H1 (cell line): Measurements from ENCODE around the gene EEF1AKMT3. TPM values are rescaled to one million over a fixed set of nuclear protein-coding genes. Genes with fewer than 3 reads are reported as not detected.
A peak's percentile ranks its signal among the peaks of the same experiment; 100 is the strongest.

Experiments
- ASH2L ChIP-seq: fragments of 200-600, 300-600 bp; sonication (generic); IDR thresholded peaks from one replicate; pipeline ENCODE4 v1.7.1; 2017; ENCODE audit warnings: low read length
- GTF2F1 ChIP-seq: IDR thresholded peaks from 2 replicates; pipeline ENCODE4 v1.6.1; 2012; ENCODE audit warnings: low read depth, low read length, improper control_type of control experiment, borderline replicate concordance
- KDM5A ChIP-seq: fragments of 200-600 bp; IDR thresholded peaks from 2 replicates; pipeline ENCODE4 v1.7.1; 2012; ENCODE audit warnings: mild to moderate bottlenecking, low read length, inconsistent platforms, mixed read lengths
- PHF8 ChIP-seq: fragments of 200-600 bp; sonication (generic); conservative IDR thresholded peaks from 2 replicates; pipeline ENCODE4 v1.7.1; 2012; ENCODE audit warnings: low read depth, mild to moderate bottlenecking, inconsistent platforms, low read length, moderate library complexity
- SIN3A ChIP-seq, 2 experiments: IDR thresholded peaks in 1 of 2; conservative IDR thresholded peaks in 1 of 2; 2 replicates each; pipeline ENCODE4 v1.6.1; 2011 to 2012; ENCODE audit warnings: low read length in 2 of 2, improper control_type of control experiment in 1 of 2, low read depth in 1 of 2, mild to moderate bottlenecking in 1 of 2
- SUZ12 ChIP-seq: fragments of 200-600 bp; sonication (generic); IDR thresholded peaks from 2 replicates; pipeline ENCODE4 v1.6.1; 2012; ENCODE audit warnings: mild to moderate bottlenecking, inconsistent platforms, low read length, moderate library complexity, mixed read lengths
- TAF1 ChIP-seq: IDR thresholded peaks from 2 replicates; pipeline ENCODE4 v1.6.1; 2011; ENCODE audit warnings: mild to moderate bottlenecking, low read depth, low read length
- TEAD4 ChIP-seq: IDR thresholded peaks from 2 replicates; pipeline ENCODE4 v1.6.1; 2012; ENCODE audit warnings: low read depth, low read length, inconsistent platforms, mixed read lengths
- polyA plus RNA-seq, 7 experiments: library from polyadenylated mRNA; depleted of rRNA in 3 of 7; stranded (reverse) in 5 of 7; unstranded in 2 of 7; fragments of >200 nt in 5 of 7; fragments of 200-250 nt in 2 of 7; gene quantifications; 1 replicate in 5 of 7; 2 replicates in 1 of 7; 4 replicates in 1 of 7; pipeline versions ENCODE4 v1.2.1 to v1.2.3, GENCODE V29; 2011 to 2013; ENCODE audit warnings: missing spikeins in 2 of 7, mixed read lengths in 2 of 7
- total RNA-seq: library from RNA; stranded (reverse); fragmentation: NEBNext Ultra II Directional; extraction: Animal tissue kit (Norgen Biotek cat#: 25700); gene quantifications from 2 replicates; pipeline ENCODE4 v1.2.1, GENCODE V29; 2021
- TF ChIP-seq, protein P1 (sequence below): fragments of 300-600 bp; sonication (generic); IDR thresholded peaks from 2 replicates; pipeline ENCODE4 v1.7.1; 2012; ENCODE audit warnings: low read length, moderate library complexity, mild to moderate bottlenecking, inconsistent platforms; ENCODE audit not compliant: insufficient replicate concordance
- TF ChIP-seq, protein P2 (sequence below): IDR thresholded peaks from 2 replicates; pipeline ENCODE4 v1.6.1; 2012; ENCODE audit warnings: inconsistent platforms

Gene EEF1AKMT3
- total and polyA plus RNA-seq, 2 of the 8 experiments (the other 6 are each of a cell fraction or from before 2014, with no cell fraction given): 3.1 to 4.4 TPM

DNA sequence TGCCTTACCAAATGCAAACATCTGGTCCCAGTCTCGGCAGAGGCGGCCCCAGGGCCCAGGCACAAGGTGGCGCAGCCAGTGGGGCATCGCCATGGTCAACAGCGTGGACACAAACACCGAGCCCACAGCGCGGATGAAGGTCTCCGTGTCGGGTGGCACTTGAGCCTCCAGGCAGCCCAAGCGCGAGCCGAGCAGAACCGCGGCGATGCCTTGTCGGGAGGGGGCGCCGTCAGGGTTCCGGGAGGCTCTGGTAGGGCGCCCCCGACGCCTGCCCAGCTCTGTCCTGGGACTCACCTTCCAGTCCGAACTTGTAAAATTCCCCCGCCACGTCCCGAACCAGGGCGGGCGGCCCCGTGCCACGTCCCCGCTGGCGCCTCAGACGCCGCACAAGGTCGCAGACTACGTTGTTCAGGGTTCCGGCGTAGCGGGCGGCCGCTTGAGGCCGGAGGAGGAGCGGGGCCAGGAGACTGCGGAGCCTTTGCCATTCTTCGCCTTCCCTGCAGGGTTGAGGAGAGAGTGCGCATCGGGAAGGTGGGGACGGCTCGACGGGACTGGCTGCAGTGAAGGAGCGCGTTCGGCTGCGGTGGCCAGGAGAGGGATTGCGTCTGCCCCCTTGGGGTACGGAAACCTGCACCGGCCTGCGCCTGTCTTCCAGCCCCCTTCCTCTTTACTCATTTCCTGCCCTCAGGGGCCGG, 7.3 kb upstream of the EEF1AKMT3 start (continued):
- TF ChIP-seq, protein P1, sequence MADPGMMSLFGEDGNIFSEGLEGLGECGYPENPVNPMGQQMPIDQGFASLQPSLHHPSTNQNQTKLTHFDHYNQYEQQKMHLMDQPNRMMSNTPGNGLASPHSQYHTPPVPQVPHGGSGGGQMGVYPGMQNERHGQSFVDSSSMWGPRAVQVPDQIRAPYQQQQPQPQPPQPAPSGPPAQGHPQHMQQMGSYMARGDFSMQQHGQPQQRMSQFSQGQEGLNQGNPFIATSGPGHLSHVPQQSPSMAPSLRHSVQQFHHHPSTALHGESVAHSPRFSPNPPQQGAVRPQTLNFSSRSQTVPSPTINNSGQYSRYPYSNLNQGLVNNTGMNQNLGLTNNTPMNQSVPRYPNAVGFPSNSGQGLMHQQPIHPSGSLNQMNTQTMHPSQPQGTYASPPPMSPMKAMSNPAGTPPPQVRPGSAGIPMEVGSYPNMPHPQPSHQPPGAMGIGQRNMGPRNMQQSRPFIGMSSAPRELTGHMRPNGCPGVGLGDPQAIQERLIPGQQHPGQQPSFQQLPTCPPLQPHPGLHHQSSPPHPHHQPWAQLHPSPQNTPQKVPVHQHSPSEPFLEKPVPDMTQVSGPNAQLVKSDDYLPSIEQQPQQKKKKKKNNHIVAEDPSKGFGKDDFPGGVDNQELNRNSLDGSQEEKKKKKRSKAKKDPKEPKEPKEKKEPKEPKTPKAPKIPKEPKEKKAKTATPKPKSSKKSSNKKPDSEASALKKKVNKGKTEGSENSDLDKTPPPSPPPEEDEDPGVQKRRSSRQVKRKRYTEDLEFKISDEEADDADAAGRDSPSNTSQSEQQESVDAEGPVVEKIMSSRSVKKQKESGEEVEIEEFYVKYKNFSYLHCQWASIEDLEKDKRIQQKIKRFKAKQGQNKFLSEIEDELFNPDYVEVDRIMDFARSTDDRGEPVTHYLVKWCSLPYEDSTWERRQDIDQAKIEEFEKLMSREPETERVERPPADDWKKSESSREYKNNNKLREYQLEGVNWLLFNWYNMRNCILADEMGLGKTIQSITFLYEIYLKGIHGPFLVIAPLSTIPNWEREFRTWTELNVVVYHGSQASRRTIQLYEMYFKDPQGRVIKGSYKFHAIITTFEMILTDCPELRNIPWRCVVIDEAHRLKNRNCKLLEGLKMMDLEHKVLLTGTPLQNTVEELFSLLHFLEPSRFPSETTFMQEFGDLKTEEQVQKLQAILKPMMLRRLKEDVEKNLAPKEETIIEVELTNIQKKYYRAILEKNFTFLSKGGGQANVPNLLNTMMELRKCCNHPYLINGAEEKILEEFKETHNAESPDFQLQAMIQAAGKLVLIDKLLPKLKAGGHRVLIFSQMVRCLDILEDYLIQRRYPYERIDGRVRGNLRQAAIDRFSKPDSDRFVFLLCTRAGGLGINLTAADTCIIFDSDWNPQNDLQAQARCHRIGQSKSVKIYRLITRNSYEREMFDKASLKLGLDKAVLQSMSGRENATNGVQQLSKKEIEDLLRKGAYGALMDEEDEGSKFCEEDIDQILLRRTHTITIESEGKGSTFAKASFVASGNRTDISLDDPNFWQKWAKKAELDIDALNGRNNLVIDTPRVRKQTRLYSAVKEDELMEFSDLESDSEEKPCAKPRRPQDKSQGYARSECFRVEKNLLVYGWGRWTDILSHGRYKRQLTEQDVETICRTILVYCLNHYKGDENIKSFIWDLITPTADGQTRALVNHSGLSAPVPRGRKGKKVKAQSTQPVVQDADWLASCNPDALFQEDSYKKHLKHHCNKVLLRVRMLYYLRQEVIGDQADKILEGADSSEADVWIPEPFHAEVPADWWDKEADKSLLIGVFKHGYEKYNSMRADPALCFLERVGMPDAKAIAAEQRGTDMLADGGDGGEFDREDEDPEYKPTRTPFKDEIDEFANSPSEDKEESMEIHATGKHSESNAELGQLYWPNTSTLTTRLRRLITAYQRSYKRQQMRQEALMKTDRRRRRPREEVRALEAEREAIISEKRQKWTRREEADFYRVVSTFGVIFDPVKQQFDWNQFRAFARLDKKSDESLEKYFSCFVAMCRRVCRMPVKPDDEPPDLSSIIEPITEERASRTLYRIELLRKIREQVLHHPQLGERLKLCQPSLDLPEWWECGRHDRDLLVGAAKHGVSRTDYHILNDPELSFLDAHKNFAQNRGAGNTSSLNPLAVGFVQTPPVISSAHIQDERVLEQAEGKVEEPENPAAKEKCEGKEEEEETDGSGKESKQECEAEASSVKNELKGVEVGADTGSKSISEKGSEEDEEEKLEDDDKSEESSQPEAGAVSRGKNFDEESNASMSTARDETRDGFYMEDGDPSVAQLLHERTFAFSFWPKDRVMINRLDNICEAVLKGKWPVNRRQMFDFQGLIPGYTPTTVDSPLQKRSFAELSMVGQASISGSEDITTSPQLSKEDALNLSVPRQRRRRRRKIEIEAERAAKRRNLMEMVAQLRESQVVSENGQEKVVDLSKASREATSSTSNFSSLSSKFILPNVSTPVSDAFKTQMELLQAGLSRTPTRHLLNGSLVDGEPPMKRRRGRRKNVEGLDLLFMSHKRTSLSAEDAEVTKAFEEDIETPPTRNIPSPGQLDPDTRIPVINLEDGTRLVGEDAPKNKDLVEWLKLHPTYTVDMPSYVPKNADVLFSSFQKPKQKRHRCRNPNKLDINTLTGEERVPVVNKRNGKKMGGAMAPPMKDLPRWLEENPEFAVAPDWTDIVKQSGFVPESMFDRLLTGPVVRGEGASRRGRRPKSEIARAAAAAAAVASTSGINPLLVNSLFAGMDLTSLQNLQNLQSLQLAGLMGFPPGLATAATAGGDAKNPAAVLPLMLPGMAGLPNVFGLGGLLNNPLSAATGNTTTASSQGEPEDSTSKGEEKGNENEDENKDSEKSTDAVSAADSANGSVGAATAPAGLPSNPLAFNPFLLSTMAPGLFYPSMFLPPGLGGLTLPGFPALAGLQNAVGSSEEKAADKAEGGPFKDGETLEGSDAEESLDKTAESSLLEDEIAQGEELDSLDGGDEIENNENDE: no peak
- TF ChIP-seq TEAD4: 0 out of 2 replicates have a peak, but pooled peaks have one; percentile 16
- TF ChIP-seq GTF2F1: 0 out of 2 replicates have a peak, but pooled peaks have one; percentile 11
- TF ChIP-seq ASH2L: peak; percentile 84
- peak; percentile 27; the same call in 1 of the 2 replicates for TF ChIP-seq PHF8
- TF ChIP-seq SIN3A (conservative IDR thresholded peaks at IDR 0.05 in 1 of 2, IDR thresholded peaks at IDR 0.05 in 1 of 2; ENCODE audit: low read depth in 1 of 2, low read length in 2 of 2): peak in 1 of 2 experiments; percentile 63; a peak in 2 of 4 replicates
- TF ChIP-seq KDM5A: no peak
- peak; percentile 85 for TF ChIP-seq SUZ12
- TF ChIP-seq, protein P2, sequence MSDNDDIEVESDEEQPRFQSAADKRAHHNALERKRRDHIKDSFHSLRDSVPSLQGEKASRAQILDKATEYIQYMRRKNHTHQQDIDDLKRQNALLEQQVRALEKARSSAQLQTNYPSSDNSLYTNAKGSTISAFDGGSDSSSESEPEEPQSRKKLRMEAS: peak; percentile 62; the same call in 1 of the 2 replicates
- TF ChIP-seq TAF1: peak; percentile 64
